Ovary (tissue), 3 donors: Measurements from ENCODE around the gene ATP8A1.

ENCODE experiments used
- CTCF ChIP-seq, 3 donors: fragments of 450-650 bp in 2 of 3; fragments of 200-600 bp in 1 of 3; IDR thresholded peaks; one replicate each; pipeline versions ENCODE4 v1.5.1 to v1.8.0; 2016 to 2022; ENCODE audit warnings: antibody characterized with exemption in 3 of 3, mild to moderate bottlenecking in 1 of 3
- POLR2A ChIP-seq: fragments of 450-650 bp; IDR thresholded peaks from one replicate; pipeline ENCODE4 v1.6.1; 2017; ENCODE audit warnings: antibody characterized with exemption, mild to moderate bottlenecking, moderate library complexity
- donor health status: DM: no; HTN: no; CAD: no.

GRCh38 chr4:42417550-42417949 is 239.4 kb downstream of the ATP8A1 start:
- TF ChIP-seq POLR2A (no peak), CTCF (IDR thresholded peaks at IDR 0.05) (no peak)
